Activated T-helper 1 cell treated with Interleukin-2 at 50 U/mL for 16 hours (primary cell): Measurements from ENCODE around the gene BCL7A.
"Not testable (repeated sequence)": the region's sequence is repeated elsewhere in the genome, so short reads cannot be mapped to it uniquely, and the experiment has no call there.

ENCODE experiments used
- DNase-seq: peaks from one replicate; pipeline ENCODE4 v3.0.0-alpha.2; 2020; ENCODE audit warnings: low read depth

Gene BCL7A

GRCh38 chr12:122056406-122056805, 34.7 kb downstream of the BCL7A start:
- DNase-seq: not testable (repeated sequence)

GRCh38 chr12:122057007-122057735, 35.5 kb downstream of the BCL7A start:
- no peak for DNase-seq

GRCh38 chr12:122057769-122058168, 36.1 kb downstream of the BCL7A start:
- DNase-seq: no peak

GRCh38 chr12:122058549-122059149, 37.0 kb downstream of the BCL7A start:
- DNase-seq: no peak

- no peak for DNase-seq
These were observed 37.7 kb downstream of the BCL7A start for GRCh38 chr12:122059203-122059960.

- DNase-seq: no peak
These were observed 38.4 kb downstream of the BCL7A start for GRCh38 chr12:122060081-122060501.

GRCh38 chr12:122061253-122061652, 39.6 kb downstream of the BCL7A start:
- DNase-seq: no peak

GRCh38 chr12:122062832-122063693, 41.4 kb downstream of the BCL7A start:
- DNase-seq: no peak

- DNase-seq: no peak
These were observed 42.0 kb downstream of the BCL7A start for GRCh38 chr12:122063694-122064024.

- DNase-seq: no peak
These were observed 42.5 kb downstream of the BCL7A start for GRCh38 chr12:122064025-122064777.

- no peak for DNase-seq
These were observed 43.3 kb downstream of the BCL7A start for GRCh38 chr12:122064780-122065588.

GRCh38 chr12:122067548-122067947, 45.9 kb downstream of the BCL7A start:
- no peak for DNase-seq

- no peak for DNase-seq
These were observed 46.3 kb downstream of the BCL7A start for GRCh38 chr12:122067966-122068365.

GRCh38 chr12:122072031-122072970, 50.6 kb downstream of the BCL7A start:
- DNase-seq: no peak

- no peak for DNase-seq
These were observed 52.1 kb downstream of the BCL7A start for GRCh38 chr12:122073815-122074214.

- DNase-seq: no peak
These were observed 55.2 kb downstream of the BCL7A start for GRCh38 chr12:122076743-122077495.

- DNase-seq: peak; percentile 81
These were observed 56.7 kb downstream of the BCL7A start, which contains the start of gene MLXIP for GRCh38 chr12:122078141-122079032. Gene MLXIP (plus strand): TSS chr12:122078756. CDS start chr12:122078854, 98 bp downstream.
